T-helper 17 cell (primary cell): ENCODE measurements around the gene NCOR2. TPM values are rescaled to one million over a fixed set of nuclear protein-coding genes. Genes with fewer than 3 reads are reported as not detected.

Experiments used
- ATAC-seq: fragments of 150-1000 bp; cut with Tn5 transposase; 2 replicates; pipeline ENCODE4 v1.10.0; 2021; ENCODE audit warnings: mild to moderate bottlenecking, moderate library complexity
- DNase-seq, 3 donors: peaks; one replicate each; pipeline versions ENCODE4 v3.0.0 to v3.0.0-alpha.2; 2020 to 2021
- H3K9me3 ChIP-seq: one replicate; pipeline ENCODE4 v1.7.0; 2013; ENCODE audit warnings: low read length, mild to moderate bottlenecking; ENCODE audit not compliant: control insufficient read depth, poor library complexity, severe bottlenecking
- H3K27ac Mint-ChIP-seq: one replicate; pipeline ENCODE4 v1.8.0; 2022; ENCODE audit warnings: mild to moderate bottlenecking, moderate library complexity, mixed read lengths
- H3K27me3 Mint-ChIP-seq: one replicate; pipeline ENCODE4 v1.8.0; 2022; ENCODE audit warnings: mixed read lengths
- H3K36me3 Mint-ChIP-seq: one replicate; pipeline ENCODE4 v1.8.0; 2022; ENCODE audit warnings: low read depth, mixed read lengths
- H3K4me1 Mint-ChIP-seq: one replicate; pipeline ENCODE4 v1.8.0; 2022; ENCODE audit warnings: mild to moderate bottlenecking, mixed read lengths
- H3K4me3 Mint-ChIP-seq: one replicate; pipeline ENCODE4 v1.8.0; 2022; ENCODE audit warnings: mild to moderate bottlenecking, moderate library complexity, mixed read lengths
- total RNA-seq, 4 donors: library from RNA in 2 of 4; stranded (reverse) in 2 of 4; gene quantifications; one replicate each; pipeline ENCODE4 v1.2.3 and lab custom pipeline; 2022 to 2026

The NCOR2 gene
- total RNA-seq, 2 donors from 2014 or later = 107 to 119 TPM

DNA sequence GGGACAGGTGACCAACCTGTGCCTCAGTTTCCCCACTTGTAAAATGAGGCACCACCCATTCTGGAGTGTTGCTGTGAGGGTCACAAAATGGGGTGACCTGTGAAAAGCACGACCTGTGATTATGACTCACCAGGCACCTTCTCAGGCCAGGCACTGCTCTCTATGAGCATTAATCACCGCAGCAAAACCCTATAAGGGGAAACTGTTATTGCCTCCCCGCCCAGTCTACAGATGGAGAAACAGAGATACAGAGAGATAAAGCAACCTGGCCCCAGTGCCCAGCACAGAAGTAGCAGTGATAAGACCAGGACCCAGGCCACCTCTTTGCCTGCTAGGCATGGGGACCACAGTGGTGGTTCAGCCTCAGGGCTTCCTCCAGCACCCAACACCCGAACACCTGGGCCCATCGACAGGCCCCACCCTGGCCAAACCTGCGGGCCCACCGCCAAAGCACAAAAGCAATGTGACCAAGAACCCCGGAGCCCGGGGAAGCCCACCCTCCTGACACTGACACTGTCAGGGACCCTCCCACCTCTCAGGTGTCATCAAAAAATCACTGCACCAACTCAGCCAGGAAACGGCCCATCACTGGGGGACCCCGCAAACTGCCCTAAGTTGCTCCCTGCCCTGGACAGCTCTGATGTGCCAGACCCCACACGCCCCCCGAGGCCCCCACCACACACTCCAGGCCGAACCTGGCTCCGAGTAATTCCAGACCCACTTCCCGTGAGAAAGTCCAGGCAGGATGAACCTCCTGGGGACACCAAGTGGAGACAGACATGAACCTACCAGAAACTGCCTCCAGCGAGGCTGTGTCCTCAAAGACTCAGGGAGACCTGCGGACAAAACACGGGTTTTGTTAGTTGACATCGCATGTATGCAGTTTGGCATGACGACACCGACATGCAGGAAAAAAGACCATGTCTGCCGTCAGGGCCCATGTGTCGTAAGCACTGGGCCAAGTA is 32.4 kb downstream of the NCOR2 start:
- no peak for DNase-seq
- Mint-ChIP-seq H3K27ac (peak overlapping the region; percentile 67), H3K36me3 (no peaks in the 10 kb centered on the region), H3K4me3 (no peak overlapping the region), H3K4me1 (peaks cover 30% of the 10 kb centered on the region), H3K27me3 (no peaks in the 10 kb centered on the region)
- no peaks in the 10 kb centered on the region for H3K9me3 ChIP-seq
- ATAC-seq = no peak

DNA sequence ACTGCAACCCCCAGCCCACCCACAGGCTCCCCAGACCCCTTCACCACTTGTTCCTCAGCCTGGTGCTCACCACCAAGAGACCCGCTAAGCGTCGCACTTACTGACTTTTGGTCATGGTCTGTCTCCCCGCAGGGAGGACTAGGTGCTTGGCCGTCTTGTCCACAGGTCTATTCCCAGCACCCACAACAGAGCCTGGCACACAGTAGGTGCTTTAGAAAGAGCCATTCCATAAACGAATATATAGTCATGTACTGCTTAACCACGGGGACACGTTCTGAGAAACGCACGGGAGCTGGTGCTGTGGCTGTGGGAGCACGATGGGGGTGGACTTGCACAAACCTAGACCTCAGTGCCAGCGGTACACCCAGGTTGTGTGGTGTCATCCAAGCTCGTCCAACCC is 34.0 kb downstream of the NCOR2 start:
- no peaks in the 10 kb centered on the region for H3K9me3 ChIP-seq
- Mint-ChIP-seq H3K27me3 (no peaks in the 10 kb centered on the region), H3K36me3 (no peaks in the 10 kb centered on the region), H3K4me1 (peaks cover 20% of the 10 kb centered on the region), H3K4me3 (no peak overlapping the region), H3K27ac (peak overlapping the region; percentile 11)
- no peak for DNase-seq
- no peak for ATAC-seq

DNA sequence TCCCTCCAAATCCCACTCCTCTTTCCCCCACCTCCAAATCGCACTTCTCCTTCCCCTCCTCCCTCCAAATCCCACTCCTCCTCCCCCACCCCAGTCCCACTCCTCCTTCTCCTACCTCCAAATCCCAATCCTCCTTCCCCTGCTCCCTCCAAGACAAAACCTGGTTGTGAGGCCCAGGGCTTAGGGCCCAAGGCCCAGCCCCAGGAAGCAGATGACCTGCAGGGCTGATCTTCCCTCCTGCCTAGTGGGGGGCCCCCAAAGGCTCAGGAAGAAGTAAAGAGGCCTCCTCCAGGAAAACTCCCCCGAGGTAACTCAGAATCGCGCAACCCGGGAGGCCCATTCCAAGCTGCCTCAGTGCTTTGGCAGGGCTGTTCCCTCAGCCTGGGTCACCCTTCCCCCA is 34.4 kb downstream of the NCOR2 start:
- ATAC-seq = no peak
- peak overlapping the region; percentile 11 for H3K27ac Mint-ChIP-seq
- peaks cover 15% of the 10 kb centered on the region for H3K4me1 Mint-ChIP-seq
- no peaks in the 10 kb centered on the region for H3K9me3 ChIP-seq
- H3K4me3 Mint-ChIP-seq = no peak overlapping the region
- no peaks in the 10 kb centered on the region for H3K36me3 Mint-ChIP-seq
- DNase-seq = no peak
- H3K27me3 Mint-ChIP-seq = no peaks in the 10 kb centered on the region

DNA sequence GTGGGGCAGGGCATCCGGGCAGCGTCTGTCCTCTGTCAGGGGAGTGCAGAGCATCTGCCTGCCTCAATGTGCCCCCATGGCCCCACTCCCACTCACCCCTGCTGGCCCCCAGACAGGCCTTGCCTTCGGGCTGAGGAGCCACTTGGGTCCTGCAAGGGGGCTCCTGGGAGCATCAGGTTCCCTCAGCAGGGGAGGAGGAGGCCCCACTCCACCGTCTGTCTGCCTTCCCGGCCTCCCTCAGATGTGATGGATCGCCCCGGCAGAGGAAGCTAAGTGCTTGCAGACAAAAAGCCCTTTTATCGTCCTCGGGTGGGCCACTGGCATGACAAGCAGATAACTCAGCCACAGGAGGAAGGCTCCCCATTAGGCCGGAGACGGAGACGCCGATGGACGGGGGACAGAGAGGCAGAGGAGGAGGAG is 35.1 kb downstream of the NCOR2 start:
- DNase-seq = no peak
- H3K9me3 ChIP-seq = no peaks in the 10 kb centered on the region
- Mint-ChIP-seq H3K4me1 (peaks cover 13% of the 10 kb centered on the region), H3K27me3 (no peaks in the 10 kb centered on the region), H3K4me3 (no peak overlapping the region), H3K36me3 (no peaks in the 10 kb centered on the region), H3K27ac (no peak overlapping the region)
- no peak for ATAC-seq

DNA sequence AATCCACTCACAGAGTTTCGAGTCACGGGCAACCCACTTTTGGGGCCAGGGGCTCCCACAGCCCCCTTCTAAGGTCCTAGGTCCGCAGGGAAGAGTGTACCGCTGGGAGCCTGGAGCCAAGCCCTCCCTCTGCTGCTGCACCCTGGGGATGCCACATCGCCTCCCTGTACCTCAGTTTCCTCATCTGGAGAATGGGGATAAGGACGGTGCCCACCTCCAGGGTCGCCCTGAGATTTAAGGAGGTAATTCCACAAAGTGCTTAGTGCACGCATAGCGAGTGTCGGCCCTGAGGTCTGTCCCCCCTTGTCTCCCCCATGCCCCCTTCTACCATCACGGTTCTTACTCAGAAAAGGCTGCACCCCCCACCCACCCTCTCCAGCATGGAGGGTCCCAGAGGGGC is 35.5 kb downstream of the NCOR2 start:
- Mint-ChIP-seq H3K4me1 (peaks cover 13% of the 10 kb centered on the region), H3K27ac (no peak overlapping the region), H3K4me3 (no peak overlapping the region), H3K27me3 (no peaks in the 10 kb centered on the region), H3K36me3 (no peaks in the 10 kb centered on the region)
- DNase-seq = no peak
- H3K9me3 ChIP-seq = no peaks in the 10 kb centered on the region
- ATAC-seq = no peak

DNA sequence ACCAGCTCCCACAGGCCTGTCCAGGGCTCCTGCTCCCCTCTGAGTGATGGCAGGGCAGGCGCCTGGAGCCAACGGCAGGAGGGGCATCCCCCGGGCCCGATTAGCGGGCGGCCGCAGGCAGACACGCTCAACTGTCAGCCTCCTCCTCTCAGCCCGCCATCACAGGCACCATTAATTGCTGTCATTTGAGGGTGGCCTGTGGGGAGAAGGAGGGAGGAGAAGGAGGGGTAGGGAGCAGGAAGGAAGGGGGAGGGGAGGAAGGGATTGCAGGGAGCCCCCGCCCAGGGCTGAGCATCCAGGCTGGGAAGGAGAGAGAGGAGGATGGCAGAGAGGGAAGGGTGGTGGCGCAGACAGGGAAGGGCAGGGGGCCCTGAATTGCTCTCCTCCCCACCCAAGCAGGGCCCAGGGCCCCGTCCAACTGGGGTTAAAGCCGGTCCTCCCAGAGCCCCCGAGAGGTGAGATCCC is 36.1 kb downstream of the NCOR2 start:
- H3K9me3 ChIP-seq = no peaks in the 10 kb centered on the region
- H3K36me3 Mint-ChIP-seq = no peaks in the 10 kb centered on the region
- no peak overlapping the region for H3K27ac Mint-ChIP-seq

DNA sequence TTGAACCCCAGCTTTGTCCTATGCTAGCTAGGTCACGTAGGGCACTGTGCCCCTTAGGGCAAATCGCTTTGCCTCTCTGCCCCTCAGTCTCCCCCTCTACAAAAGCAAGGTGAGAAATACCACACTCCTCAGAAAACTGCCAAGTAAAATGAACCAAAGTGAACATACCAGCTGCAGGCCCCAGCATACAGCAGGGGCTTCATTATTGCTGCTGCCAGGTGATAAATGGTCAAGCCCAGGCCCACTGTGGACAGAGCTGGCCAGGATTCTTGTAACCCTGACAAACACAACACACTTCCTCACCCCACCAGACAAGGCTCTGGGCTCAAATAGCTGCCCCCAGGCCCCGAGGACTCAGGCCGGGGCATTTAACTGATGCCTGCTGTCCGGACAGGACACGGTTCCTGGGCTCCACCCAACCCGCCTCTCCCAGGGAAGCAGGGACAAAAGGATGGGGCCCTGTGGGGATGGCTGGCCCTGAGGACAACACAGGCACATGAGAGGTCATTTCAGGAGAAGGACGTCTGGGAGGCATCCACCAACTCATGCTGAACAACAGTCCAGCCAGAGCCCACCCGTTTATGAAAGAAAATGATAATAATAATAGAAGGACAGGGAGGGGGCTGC is 36.7 kb downstream of the NCOR2 start:
- peaks cover 6% of the 10 kb centered on the region for H3K4me1 Mint-ChIP-seq
- no peak overlapping the region for H3K4me3 Mint-ChIP-seq
- H3K27me3 Mint-ChIP-seq = no peaks in the 10 kb centered on the region
- H3K9me3 ChIP-seq = no peaks in the 10 kb centered on the region
- ATAC-seq = no peak
- H3K36me3 Mint-ChIP-seq = no peaks in the 10 kb centered on the region
- DNase-seq = no peak
- no peak overlapping the region for H3K27ac Mint-ChIP-seq

More for the DNA sequence above, 36.1 kb downstream of the NCOR2 start:
- DNase-seq = no peak
- ATAC-seq = no peak
- Mint-ChIP-seq H3K27me3 (no peaks in the 10 kb centered on the region), H3K4me3 (no peak overlapping the region), H3K4me1 (peaks cover 12% of the 10 kb centered on the region)

DNA sequence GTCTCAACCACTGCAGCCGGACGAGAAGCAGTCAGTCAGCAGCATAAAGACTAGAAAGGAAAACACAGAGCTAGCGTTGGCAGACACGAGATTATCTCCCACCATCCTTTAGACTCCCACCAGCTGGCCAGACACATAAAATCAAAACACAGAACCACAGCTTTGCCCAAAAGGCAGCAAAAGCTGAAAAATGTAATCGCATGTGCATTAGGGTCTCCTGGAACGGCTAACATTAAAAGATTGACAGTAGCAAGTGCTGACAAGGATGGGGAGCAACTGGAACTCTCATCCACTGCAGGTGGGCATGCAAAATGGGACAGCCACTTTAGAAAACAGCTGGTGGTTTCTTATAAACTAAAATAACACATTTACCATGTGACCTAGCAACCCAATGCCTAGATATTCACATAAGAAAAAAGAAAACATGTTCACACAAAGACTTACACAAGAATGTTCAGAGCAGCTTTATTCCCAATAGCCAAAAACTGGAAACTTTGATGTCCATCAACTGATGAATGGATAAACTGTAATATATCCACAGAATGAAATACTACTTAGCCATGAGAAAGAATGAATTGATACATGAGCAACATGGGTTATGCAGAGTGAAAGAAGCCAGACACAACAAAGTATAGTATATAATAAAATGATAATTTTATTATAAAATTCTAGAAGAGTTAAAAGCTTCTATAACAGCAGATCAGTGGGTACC is 37.7 kb downstream of the NCOR2 start:
- Mint-ChIP-seq H3K27ac (no peak overlapping the region), H3K36me3 (no peaks in the 10 kb centered on the region), H3K27me3 (no peaks in the 10 kb centered on the region), H3K4me1 (peaks cover 8% of the 10 kb centered on the region), H3K4me3 (peak overlapping the region; percentile 19)
- no peak for ATAC-seq
- H3K9me3 ChIP-seq = no peaks in the 10 kb centered on the region
- no peak for DNase-seq

DNA sequence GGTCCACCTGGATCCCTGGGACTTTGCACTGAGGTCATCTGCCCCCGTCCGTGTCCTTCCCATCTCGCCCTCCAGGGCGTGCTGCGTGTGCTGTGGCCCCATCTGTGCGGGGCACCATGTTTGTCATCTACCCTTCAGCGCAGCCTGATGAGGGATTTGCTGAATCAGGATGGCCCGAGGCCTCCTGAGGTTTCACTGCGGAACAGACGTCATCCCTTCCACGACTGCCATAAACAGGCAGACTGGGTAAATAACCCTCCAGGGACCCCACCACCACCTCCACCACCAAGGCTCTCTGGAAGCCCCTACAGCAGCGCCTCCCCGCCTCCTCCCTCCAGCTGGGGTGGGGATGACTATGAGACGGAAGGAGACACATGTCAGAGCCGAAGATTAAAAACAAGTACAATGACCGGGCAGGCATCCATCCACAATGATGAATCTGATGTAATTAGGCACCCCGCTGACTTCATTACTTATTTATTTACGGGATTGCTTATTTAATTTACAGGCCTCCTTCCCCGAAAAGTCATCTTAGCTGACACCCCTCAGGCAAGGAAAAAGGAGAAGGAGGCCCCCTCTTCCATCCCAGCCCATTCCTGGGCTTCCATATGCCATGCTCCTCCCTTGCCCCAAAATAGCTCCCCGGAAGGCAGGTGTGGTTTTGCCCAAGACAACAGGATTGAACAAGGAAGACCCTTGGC is 39.4 kb downstream of the NCOR2 start:
- Mint-ChIP-seq H3K36me3 (no peaks in the 10 kb centered on the region), H3K27ac (no peak overlapping the region), H3K4me3 (peak overlapping the region; percentile 25), H3K4me1 (peaks cover 5% of the 10 kb centered on the region), H3K27me3 (no peaks in the 10 kb centered on the region)
- DNase-seq = no peak
- no peaks in the 10 kb centered on the region for H3K9me3 ChIP-seq
- ATAC-seq = no peak

DNA sequence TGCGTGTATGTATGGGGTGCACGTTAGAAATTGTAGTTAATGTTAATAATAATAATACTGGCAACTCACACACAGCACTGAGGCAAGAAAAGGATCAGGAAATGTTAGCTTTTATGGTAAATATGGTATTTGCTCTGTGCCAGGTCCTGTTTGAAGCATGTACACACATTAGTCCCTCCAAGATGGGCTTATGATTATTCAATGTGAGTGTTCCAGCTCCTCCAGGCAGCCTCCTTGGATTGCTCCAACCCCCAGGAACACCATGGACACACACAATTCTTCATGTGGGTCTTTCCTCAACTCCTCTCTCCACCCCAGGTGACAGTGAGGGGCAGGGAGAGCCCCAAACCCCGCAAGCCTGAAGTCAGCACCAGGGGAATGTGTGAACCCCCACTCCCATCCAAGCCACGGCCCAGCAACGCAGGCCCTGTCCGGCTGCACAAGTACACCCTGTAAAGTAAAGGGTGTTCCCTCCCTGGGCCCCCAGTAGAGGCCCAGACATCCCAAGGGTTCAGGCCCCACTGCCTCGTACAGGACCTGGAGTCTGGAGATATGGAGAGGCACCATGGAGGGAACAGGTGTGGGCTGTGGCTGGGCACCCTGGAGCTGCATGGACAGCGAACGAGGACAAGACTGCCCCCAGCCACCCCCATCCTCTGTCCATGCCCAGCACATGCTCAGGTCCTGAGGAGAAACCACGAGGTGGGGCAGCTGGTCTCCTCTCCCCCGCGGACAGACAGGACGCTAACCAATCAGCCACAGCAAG is 41.3 kb downstream of the NCOR2 start:
- DNase-seq = no peak
- H3K4me1 Mint-ChIP-seq = peaks cover 4% of the 10 kb centered on the region
- no peak overlapping the region for H3K27ac Mint-ChIP-seq
- no peaks in the 10 kb centered on the region for H3K27me3 Mint-ChIP-seq
- ATAC-seq = no peak
- no peaks in the 10 kb centered on the region for H3K9me3 ChIP-seq
- H3K4me3 Mint-ChIP-seq = peak overlapping the region; percentile 50
- H3K36me3 Mint-ChIP-seq = no peaks in the 10 kb centered on the region

DNA sequence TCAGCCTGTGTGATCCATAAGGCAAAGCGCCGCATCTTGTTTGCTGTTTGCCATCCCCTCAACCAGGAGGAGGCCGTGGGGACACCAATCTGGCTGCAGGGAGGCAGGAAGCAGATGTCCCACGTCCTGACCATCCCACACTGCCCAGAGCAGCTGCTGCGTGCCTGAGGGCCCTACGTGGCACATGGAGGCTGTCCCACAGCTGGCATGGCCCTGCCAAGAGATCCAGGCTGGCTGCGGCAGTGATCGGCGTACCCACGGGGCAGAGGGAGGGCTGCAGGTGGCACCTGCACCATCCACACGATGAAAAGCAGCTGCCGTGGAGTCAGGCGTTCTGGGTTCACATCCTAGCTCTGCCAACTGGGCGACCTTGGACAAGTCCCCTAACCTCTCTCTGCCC is 42.0 kb downstream of the NCOR2 start:
- Mint-ChIP-seq H3K27ac (peak overlapping the region; percentile 57), H3K4me1 (peaks cover 4% of the 10 kb centered on the region), H3K4me3 (no peak overlapping the region), H3K27me3 (no peaks in the 10 kb centered on the region), H3K36me3 (no peaks in the 10 kb centered on the region)
- no peak for DNase-seq
- no peaks in the 10 kb centered on the region for H3K9me3 ChIP-seq
- no peak for ATAC-seq

DNA sequence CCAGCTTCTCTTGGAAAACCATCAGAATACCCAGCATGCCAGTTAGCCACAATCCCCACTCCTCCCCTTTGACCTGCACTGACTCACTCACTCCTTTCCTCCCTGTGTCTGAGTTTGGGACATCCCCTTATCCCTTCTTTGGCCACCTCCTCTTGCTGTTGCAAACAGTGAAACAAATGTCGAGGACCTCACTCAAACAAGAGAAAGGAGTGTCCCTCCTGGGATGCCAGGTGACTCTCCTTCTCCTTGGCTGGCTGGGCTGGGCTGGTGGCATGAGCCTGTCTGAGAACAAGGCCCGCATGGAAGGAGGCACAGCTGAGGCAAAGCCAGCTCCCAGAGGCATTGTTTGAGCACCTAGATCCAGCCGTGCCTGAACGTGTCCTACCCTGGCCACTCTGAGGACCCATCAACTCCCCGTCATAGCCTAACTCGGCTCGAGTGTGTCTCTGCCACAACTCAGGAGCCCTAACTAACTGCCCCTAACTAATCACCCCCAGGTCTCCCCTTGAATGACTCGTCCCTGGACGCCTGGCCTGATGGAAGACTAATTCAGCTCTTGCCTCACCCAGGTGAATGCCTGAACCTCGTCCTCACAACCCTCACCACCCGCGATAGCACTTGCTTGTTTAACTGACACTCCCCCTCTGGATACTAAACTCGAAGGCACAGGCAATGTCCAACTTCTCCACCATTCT is 43.0 kb downstream of the NCOR2 start:
- no peak for DNase-seq
- Mint-ChIP-seq H3K36me3 (no peaks in the 10 kb centered on the region), H3K27me3 (no peaks in the 10 kb centered on the region), H3K27ac (peak overlapping the region; percentile 57), H3K4me3 (no peak overlapping the region), H3K4me1 (peaks cover 8% of the 10 kb centered on the region)
- no peak for ATAC-seq
- no peaks in the 10 kb centered on the region for H3K9me3 ChIP-seq
